ENCODE results near the gene RBMX2. TPM values are rescaled to one million over a fixed set of nuclear protein-coding genes. Genes with fewer than 3 reads are reported as not detected.

The RBMX2 gene
- total and polyA plus RNA-seq, 7 donors = 16.0 to 25.2 (median 18.9) TPM

DNA sequence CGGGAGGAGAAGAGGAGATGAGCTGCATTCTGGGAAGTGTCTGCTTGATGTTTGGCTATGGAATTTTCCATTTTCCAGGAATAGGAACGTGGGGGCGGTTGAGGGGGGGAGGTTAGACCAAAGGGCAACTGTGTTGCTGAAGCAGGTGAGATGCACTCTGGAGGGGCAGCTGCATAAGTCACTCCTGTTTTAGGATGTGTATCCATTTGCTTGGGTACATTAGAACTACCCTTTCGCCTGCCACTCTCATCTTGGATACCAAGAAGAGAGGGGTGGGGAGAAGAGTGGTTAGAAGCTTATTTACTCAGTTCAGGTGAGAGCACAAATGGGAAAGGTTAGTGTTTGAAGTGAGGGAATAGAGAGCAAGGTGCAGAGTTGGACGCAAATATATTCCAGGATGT is 15.4 kb upstream of the RBMX2 start:
- Histone ChIP-seq H3K4me1 (no peaks in the 10 kb centered on the region), H3K36me3 (no peaks in the 10 kb centered on the region), H3K27me3 (no peaks in the 10 kb centered on the region), H3K4me3 (no peak overlapping the region), H3K27ac (no peak overlapping the region), H3K9me3 (no peaks in the 10 kb centered on the region)
- no peak for TF ChIP-seq POLR2A (IDR thresholded peaks at IDR 0.05)
- TF ChIP-seq, protein P1, sequence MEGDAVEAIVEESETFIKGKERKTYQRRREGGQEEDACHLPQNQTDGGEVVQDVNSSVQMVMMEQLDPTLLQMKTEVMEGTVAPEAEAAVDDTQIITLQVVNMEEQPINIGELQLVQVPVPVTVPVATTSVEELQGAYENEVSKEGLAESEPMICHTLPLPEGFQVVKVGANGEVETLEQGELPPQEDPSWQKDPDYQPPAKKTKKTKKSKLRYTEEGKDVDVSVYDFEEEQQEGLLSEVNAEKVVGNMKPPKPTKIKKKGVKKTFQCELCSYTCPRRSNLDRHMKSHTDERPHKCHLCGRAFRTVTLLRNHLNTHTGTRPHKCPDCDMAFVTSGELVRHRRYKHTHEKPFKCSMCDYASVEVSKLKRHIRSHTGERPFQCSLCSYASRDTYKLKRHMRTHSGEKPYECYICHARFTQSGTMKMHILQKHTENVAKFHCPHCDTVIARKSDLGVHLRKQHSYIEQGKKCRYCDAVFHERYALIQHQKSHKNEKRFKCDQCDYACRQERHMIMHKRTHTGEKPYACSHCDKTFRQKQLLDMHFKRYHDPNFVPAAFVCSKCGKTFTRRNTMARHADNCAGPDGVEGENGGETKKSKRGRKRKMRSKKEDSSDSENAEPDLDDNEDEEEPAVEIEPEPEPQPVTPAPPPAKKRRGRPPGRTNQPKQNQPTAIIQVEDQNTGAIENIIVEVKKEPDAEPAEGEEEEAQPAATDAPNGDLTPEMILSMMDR (IDR thresholded peaks at IDR 0.05) = no peak
- no peak for TF ChIP-seq EP300 (IDR thresholded peaks at IDR 0.05)
- no peak for TF ChIP-seq POLR2AphosphoS5 (IDR thresholded peaks at IDR 0.05)
- intact Hi-C loops (cut with DNase I) = no loop called here
- no peak for DNase-seq
- WGBS, 2 donors = 64 to 76% methylated on average over 5 of the region's 5 CpGs

- H3K4me1 ChIP-seq = no peaks in the 10 kb centered on the region
- no peaks in the 10 kb centered on the region for H3K36me3 ChIP-seq
- H3K4me3 ChIP-seq = no peak overlapping the region
- H3K27me3 ChIP-seq = peaks cover 0 to 3% (median 0%) of the 10 kb centered on the region in 3 donors
- WGBS, 2 donors = 24 to 45% methylated on average over 5 of the region's 5 CpGs
- TF ChIP-seq, protein P1 (IDR thresholded peaks at IDR 0.05) = peak in 2 of 4 experiments; percentile 21 to 49
- no peak for TF ChIP-seq POLR2A (IDR thresholded peaks at IDR 0.05)
- no peaks in the 10 kb centered on the region for H3K9me3 ChIP-seq
- DNase-seq = no peak
- H3K27ac ChIP-seq = no peak overlapping the region
- intact Hi-C loops (cut with DNase I) = no loop called here
Observed at GRCh38 chrX:130393451-130394074, 8.2 kb upstream of the RBMX2 start.

GRCh38 chrX:130395341-130395740 is 6.4 kb upstream of the RBMX2 start:
- no peak for TF ChIP-seq POLR2A (IDR thresholded peaks at IDR 0.05)
- no peak for TF ChIP-seq EP300 (IDR thresholded peaks at IDR 0.05)
- Histone ChIP-seq H3K27me3 (peaks cover 0 to 3% (median 0%) of the 10 kb centered on the region in 3 donors), H3K4me3 (no peak overlapping the region), H3K9me3 (no peaks in the 10 kb centered on the region), H3K4me1 (no peaks in the 10 kb centered on the region), H3K27ac (no peak overlapping the region), H3K36me3 (no peaks in the 10 kb centered on the region)
- no peak for DNase-seq
- WGBS, 2 donors = 56 to 73% methylated on average over 7 of the region's 7 CpGs
- intact Hi-C loops (cut with DNase I) = loop anchor here (5.0 kb wide), 1 partner anchor 517 kb away; no protein-coding TSS in a partner anchor

DNA sequence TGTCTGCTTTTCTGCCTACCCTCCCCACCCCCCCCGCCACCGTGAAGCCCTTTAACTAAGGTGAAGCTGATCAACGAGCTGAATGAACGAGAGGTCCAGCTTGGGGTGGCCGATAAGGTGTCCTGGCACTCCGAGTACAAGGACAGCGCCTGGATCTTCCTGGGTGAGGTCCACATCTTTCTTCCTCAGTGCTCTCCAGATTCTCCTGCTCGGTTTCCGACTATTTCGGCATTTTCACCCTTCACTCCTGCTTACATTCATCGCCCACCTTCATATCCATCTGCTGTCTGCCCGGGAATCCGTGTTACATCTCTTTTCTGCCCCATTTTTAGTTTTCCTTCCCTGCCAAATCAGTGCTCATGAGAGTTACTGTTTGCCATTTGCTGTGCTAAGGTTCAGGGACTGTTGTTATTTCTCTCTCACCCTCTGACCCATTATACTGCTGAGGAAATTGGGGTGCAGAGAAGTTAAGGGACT is 459 bp downstream of the RBMX2 start:
- intact Hi-C loops (cut with DNase I) = loop anchor here (5.0 kb wide), 1 partner anchor 500 kb away; the partner anchor contains the start of gene ENOX2
- Histone ChIP-seq H3K4me1 (peaks cover 0 to 15% (median 5%) of the 10 kb centered on the region in 4 donors), H3K4me3 (peak overlapping the region; percentile 40 to 67 (median 62)), H3K36me3 (peaks cover 0 to 11% (median 0%) of the 10 kb centered on the region in 4 donors), H3K27me3 (peaks cover 0 to 1% (median 0%) of the 10 kb centered on the region in 3 donors), H3K9me3 (no peaks in the 10 kb centered on the region), H3K27ac (peak overlapping the region; percentile 69 to 84 (median 80))
- 1% methylated on average over 13 of the region's 13 CpGs for WGBS, 2 donors
- TF ChIP-seq POLR2AphosphoS5 (IDR thresholded peaks at IDR 0.05) (no peak), POLR2A (IDR thresholded peaks at IDR 0.05) (no peak)
- TF ChIP-seq, protein P1 (IDR thresholded peaks at IDR 0.05) = no peak
- DNase-seq = no peak

- H3K4me3 ChIP-seq = no peak overlapping the region
- no peaks in the 10 kb centered on the region for H3K4me1 ChIP-seq
- no peak overlapping the region for H3K27ac ChIP-seq
- H3K27me3 ChIP-seq = no peaks in the 10 kb centered on the region
- H3K9me3 ChIP-seq = no peaks in the 10 kb centered on the region
- TF ChIP-seq POLR2AphosphoS5 (IDR thresholded peaks at IDR 0.05) = no peak
- TF ChIP-seq EP300 (IDR thresholded peaks at IDR 0.05) = no peak
- TF ChIP-seq, protein P1 (IDR thresholded peaks at IDR 0.05) = no peak
- no peak for TF ChIP-seq POLR2A (IDR thresholded peaks at IDR 0.05)
- no peak for DNase-seq
- H3K36me3 ChIP-seq = peaks cover 0 to 27% (median 7%) of the 10 kb centered on the region in 4 donors
- intact Hi-C loops (cut with DNase I) = no loop called here
- 78 to 95% methylated on average over 2 of the region's 2 CpGs for WGBS, 2 donors
Observed at GRCh38 chrX:130413415-130413814, 11.6 kb downstream of the RBMX2 start.

Measured in sigmoid colon (tissue), 7 donors.